GM18861 (cell line): ENCODE data around the gene PPIL4.
"Not testable (repeated sequence)": the region's sequence is repeated elsewhere in the genome, so short reads cannot be mapped to it uniquely, and the experiment has no call there.

Experiments
- ATAC-seq: cut with Tn5 transposase; IDR thresholded peaks from one replicate; pipeline ENCODE4 v1.9.1; 2021; ENCODE audit not compliant: unreplicated experiment

The PPIL4 gene

DNA sequence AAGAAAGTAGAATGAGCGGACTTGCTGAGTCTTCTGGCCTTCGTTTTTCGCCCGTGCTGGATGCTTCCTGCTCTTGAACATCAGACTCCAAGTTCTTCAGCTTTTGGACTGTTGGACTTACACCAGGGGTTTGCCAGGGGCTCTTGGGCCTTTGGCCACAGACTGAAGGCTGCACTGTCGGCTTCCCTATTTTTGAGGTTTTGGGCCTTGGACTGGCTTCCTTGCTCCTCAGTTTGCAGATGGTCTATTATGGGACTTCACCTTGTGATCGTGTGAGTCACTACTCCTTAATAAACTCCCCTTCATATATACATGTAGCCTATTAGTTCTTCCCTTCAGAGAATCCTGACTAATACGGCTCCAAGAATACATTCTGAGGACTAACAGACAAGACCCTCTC lies 83.1 kb downstream of the PPIL4 start:
- ATAC-seq = not testable (repeated sequence)

DNA sequence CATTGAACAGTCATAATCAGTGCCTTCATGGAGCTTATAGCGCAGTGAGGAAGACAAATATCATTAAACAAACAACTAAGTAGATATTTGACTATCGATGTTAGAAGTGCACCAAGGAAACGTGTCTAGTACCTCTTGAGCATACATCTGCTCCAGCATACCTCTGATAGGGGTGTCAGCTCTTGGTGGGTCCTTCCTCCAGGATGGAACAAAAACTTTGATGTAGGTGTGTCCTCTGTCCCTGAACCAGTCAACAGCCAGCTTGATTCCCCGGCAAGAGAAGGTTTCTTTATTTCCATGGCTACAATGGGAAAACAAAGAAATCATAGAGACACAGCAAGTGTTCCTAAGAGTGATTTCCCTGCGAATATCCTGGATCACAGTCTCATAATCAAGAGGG lies 84.2 kb downstream of the PPIL4 start:
- no peak for ATAC-seq

DNA sequence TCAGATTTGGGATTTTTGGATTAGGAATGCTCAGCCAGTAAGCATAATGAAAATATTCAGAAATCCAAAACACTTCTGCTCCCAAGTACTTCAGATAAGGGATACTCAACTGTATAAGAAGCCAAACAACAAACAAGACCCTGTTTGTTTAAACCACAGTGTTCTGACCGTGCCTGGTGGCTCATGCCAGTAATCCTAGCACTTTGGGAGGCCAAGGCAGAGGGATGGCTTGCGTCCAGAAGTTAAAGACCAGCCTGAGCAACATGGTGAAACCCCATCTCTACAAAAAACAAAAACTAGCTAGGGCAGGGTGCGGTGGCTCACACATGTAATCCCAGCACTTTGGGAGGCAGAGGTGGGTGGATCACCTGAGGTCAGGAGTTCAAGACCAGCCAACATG lies 85.6 kb downstream of the PPIL4 start:
- ATAC-seq = not testable (repeated sequence)

DNA sequence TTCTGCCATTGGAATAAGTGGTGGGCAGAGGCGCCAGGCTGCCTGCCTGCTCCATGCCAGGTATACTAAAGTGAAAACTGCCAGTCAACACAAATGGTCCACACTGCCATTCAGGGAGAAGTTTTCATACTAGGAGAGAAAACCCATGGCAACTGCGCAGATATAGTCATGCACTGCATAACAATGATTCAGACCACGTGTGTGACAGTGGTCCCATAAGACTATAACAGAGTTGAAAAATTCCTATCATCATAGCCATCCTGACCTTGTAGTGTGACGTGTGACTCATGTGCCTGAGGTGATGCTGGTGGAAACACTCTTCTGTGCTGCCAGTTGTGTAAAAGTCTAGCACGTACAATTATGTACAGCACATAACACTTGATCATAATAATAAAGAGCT lies 86.1 kb downstream of the PPIL4 start:
- ATAC-seq = no peak

DNA sequence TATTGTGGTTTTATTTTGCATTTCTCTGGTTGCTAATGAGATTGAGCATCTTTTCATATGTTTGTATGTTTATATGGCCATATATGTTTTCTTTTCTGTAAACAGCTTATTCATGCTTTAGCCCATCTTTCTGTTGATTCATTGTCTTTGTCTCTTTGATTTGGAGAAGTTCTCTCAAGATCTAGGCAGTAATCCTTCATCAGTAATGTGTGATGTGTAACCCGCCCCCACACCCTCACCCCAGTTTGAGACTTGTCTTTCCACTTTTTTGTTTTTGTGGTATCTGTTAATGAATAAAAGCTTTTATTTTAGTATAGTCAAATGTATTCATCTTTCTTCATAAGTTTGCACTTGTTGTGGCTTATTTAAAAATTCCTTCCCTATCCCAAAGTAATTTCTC lies 87.0 kb downstream of the PPIL4 start:
- no peak for ATAC-seq

DNA sequence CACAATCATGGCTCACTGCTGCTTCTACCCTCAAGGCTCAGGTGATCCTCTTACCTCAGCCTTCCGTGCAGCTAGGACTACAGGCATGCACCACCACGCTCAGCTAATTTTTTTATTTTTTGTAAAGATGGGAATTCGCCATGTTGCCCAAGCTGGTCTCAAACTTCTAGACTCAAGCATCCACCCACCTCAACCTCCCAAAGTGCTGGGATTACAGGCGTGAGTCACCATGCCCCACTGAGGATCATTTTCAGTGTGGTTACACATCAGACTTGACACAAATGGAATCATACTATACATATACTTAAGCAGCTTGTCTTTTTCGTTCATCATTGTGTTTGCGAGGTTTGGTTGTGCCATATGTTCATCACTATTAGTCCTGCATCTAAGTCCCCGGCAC lies 87.6 kb downstream of the PPIL4 start:
- ATAC-seq = no peak

DNA sequence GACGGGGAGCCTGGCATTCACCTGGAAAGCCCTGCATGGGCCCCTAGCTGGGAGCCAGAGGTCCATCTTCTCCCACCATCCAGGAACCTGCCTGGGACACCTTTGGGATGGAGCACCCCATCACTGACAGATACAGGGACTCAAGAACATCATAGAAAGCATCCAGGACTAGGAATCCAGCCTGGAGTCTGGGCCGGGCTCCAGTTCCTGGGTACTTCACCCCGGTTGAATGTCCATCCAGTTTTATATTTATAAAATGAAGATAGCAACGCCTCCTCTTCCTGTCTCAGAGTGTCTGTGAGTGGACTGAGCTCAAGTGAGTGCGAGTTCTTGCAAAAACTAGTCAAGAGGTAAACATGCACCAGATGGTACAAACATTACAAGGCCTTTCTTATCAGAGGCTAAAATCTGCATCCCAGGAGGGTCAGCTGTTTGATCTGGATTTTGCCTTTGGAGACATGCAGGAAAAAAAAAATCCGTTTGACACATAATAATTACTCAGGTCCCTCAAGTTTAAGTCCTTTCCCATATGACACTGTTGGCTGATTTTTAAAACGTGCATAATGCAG lies 88.4 kb downstream of the PPIL4 start:
- no peak for ATAC-seq

DNA sequence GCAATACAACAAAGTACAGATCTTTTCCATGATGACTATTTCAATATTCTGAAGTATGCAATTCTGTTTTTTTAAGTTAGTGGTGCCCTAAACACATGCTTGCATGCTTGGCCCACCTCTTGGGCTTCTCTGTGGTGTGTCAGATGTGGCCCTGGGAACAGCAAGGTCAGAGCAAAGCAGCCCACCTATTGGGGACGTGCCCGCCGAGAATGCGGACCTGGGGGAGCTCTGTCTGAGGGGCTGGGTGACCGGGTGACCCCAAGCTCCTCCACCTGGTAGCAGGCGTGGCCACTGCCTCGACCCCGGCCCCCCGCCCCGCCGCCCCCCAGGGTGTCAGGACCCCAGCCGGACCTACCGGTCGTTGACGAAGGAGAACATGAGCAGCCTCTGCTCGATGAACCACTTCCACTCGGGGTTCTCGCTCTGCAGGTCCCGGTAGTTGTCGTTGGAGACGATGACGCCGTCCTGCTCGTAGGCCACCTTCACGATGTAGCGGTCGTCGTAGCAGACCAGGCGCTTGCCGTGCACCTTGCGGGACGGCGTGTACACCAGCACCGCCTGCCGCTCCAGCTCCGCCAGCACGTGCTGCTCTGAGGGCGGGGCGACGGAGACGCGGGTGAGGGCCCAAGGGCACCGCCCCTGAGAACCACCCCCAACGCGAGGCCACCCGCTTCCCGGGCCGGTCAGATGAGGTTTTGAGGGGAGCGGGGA lies 89.4 kb downstream of the PPIL4 start:
- no peak for ATAC-seq

DNA sequence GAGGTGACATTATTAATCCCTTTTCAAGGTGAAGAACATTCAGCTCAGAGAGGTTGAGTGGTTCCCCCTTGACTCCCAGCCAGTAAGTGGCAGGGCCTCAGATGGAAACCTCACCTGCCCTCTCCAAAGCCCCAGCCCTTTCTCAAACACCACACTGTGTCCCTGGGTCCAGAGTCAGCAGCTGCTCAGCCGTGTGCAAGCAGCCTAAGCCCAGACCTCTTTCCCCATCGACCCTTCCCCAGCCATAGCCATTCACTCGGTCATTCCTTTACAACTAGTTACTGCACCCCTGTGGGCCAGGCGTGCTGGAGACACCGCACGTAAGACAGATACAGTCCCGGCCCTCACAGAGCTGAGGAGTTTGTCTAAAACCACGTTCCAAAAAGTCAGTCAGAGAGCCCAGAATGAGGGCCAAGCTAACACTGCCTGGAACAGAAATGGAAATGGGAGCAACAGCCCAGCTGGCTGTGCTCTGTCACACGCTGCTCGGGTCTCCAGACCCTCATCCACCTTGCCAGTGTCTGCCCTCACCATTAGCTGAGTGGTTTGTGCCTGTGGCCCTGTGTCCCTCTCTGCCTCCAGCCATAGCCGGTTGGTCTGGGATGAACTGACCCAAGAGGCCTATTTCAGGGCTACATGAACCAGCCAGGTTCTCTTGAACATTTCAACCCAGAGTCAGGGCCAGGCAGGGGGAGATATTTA lies 90.7 kb downstream of the PPIL4 start:
- ATAC-seq = no peak
